ENCODE measurements around the gene C4B.
"Not testable (repeated sequence)": the region's sequence is repeated elsewhere in the genome, so short reads cannot be mapped to it uniquely, and the experiment has no call there.

C4B gene

DNA sequence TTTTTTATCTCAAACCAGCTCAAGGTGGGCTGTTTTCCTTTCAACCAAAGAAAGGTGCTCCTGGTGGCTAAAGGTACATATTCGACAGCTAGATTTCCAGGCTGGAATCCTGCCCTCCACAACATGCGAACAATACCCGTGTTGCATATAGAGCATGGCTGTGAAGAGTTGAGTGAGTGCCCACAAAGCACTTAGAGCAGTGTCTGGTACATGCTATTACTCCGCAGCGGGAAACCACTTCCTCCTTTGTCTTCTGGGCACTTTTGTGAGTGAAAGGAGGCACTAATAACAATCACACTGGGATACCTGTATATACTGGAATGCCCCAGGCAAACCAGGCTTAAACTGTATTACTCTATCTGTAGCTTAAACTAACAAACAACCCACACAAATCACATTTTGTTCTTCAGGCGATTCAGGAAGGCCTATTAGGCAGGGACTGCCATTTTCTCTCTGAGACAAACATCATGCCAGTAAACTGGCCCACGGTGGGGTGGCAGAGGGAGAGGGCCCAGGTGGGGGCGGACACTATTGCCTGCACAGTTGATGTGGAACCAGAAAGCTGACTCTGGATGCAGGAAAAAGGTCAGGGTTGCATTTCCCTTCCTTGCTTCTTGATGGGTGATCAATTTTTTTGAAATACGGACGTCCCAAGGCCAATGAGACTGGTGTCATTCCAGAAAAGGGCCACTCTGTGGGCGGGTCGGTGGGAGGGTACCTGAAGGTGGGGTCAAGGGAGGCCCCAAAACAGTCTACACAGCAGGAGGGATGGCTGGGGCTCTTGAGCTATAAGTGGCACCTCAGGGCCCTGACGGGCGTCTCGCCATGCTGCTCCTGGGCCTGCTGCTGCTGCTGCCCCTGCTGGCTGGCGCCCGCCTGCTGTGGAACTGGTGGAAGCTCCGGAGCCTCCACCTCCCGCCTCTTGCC is 23.3 kb downstream of the C4B start, which contains the start of gene CYP21A2:
Gene CYP21A2, plus strand, starts transcription at position 818 of the 927 bp plus-strand sequence. Its CDS starts 8 bp downstream, at position 826.
- not testable (repeated sequence) for DNase-seq

DNA sequence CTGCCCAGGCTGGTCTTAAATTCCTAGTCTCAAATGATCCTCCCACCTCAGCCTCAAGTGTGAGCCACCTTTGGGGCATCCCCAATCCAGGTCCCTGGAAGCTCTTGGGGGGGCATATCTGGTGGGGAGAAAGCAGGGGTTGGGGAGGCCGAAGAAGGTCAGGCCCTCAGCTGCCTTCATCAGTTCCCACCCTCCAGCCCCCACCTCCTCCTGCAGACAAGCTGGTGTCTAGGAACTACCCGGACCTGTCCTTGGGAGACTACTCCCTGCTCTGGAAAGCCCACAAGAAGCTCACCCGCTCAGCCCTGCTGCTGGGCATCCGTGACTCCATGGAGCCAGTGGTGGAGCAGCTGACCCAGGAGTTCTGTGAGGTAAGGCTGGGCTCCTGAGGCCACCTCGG is 24.3 kb downstream of the C4B start:
- not testable (repeated sequence) for DNase-seq

DNA sequence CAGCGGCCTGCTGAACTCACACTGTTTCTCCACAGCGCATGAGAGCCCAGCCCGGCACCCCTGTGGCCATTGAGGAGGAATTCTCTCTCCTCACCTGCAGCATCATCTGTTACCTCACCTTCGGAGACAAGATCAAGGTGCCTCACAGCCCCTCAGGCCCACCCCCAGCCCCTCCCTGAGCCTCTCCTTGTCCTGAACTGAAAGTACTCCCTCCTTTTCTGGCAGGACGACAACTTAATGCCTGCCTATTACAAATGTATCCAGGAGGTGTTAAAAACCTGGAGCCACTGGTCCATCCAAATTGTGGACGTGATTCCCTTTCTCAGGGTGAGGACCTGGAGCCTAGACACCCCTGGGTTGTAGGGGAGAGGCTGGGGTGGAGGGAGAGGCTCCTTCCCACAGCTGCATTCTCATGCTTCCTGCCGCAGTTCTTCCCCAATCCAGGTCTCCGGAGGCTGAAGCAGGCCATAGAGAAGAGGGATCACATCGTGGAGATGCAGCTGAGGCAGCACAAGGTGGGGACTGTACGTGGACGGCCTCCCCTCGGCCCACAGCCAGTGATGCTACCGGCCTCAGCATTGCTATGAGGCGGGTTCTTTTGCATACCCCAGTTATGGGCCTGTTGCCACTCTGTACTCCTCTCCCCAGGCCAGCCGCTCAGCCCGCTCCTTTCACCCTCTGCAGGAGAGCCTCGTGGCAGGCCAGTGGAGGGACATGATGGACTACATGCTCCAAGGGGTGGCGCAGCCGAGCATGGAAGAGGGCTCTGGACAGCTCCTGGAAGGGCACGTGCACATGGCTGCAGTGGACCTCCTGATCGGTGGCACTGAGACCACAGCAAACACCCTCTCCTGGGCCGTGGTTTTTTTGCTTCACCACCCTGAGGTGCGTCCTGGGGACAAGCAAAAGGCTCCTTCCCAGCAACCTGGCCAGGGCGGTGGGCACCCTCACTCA is 25.0 kb downstream of the C4B start:
- not testable (repeated sequence) for DNase-seq

DNA sequence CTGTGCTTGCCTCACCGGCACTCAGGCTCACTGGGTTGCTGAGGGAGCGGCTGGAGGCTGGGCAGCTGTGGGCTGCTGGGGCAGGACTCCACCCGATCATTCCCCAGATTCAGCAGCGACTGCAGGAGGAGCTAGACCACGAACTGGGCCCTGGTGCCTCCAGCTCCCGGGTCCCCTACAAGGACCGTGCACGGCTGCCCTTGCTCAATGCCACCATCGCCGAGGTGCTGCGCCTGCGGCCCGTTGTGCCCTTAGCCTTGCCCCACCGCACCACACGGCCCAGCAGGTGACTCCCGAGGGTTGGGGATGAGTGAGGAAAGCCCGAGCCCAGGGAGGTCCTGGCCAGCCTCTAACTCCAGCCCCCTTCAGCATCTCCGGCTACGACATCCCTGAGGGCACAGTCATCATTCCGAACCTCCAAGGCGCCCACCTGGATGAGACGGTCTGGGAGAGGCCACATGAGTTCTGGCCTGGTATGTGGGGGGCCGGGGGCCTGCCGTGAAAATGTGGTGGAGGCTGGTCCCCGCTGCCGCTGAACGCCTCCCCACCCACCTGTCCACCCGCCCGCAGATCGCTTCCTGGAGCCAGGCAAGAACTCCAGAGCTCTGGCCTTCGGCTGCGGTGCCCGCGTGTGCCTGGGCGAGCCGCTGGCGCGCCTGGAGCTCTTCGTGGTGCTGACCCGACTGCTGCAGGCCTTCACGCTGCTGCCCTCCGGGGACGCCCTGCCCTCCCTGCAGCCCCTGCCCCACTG is 25.9 kb downstream of the C4B start:
- not testable (repeated sequence) for DNase-seq

DNA sequence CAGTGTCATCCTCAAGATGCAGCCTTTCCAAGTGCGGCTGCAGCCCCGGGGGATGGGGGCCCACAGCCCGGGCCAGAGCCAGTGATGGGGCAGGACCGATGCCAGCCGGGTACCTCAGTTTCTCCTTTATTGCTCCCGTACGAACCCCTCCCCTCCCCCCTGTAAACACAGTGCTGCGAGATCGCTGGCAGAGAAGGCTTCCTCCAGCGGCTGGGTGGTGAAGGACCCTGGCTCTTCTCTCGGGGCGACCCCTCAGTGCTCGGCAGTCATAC is 26.4 kb downstream of the C4B start:
- not testable (repeated sequence) for DNase-seq

DNA sequence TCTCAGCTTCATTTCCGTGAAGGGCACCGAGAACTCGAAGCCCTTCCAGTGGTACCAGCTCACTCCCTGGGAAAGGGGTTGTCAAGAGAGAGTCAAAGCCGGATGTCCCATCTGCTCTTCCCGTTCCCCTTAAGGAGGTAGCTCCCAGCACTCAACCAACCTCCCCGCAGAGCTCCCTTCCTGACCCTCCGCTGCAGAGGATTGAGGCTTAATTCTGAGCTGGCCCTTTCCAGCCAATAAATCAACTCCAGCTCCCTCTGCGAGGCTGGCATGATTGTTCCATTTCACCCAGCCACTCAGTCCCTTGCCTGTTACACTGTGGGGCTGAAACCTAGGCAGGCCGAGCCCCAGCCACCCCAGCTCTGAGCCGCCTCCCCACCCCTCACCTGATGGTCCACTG is 26.8 kb downstream of the C4B start:
- not testable (repeated sequence) for DNase-seq

DNA sequence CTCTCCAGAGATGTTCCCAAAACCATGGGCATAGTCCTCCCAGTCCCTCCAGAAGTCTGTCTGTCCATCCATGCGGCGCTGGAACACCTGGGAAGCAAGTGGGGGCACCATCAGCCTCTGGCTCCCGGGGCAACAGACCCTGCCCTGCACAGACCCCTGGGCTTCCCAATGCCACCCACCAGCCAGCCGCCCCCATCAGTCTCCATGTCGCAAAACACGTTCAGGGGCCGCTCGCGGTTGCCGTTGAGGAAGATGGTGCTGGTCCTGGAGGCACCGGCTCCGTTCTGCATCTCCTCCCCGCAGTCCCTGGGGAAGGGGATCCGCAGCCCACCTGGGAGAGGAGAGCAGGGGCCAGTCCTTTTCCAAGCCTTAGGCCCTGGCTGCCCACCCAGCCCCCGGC is 27.7 kb downstream of the C4B start:
- DNase-seq = not testable (repeated sequence)

DNA sequence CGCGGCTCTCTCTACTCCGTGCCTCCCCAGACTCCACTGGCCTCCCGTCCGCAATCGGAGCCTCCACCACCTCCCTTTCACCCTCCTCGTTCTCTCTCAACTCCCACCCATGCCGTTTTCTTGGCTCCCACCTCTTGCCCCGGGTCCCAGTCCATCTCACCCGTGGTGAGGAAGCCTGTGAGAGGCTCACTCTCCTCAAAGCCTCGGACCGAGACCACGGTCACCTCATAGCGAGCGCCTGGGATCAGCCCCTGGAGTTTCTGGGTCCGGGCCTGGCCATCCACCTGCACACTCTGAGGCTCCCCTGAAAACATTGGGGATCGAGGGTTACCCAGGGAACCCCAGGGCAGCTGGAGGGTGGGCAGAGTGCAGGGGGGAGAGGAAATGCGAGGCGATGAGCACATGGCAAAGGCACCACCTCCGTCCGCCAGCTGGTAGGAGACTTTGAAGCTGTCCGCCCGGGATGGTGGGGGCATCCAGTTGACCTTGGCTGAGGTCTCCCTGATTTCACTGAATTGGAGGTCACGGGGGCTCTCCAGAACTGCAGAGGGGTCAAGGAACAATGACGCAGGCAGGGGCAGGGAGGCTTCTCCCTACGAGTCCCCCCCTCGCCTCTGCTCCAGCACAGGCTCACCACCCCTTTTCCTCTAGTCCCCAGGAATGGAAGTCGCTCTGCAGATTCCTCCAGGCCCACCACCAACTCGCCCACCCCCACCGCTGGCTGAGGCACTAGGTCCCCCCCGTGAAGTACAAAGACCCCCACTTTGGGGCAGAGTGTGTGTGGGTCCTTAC is 29.2 kb downstream of the C4B start:
- not testable (repeated sequence) for DNase-seq

DNA sequence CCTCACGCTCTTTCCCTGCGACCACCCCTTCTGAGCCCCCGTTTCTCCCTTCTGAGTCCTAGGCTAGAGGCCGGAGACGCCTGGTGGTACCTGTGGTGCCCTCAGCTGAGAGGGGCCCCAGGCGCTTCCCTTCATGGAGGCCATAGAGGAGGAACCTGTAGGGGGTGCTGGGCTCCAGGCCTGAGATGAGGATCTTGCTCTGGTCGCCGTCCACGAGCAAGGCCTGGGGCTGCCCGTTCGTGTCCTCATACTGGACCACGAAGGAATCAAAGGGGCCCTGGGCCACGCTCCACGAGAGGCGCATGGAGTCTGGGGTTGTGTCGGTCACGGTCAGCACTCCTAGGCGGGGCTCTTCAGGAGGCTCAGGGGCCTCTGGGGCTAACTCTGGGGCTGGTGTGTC is 30.3 kb downstream of the C4B start:
- DNase-seq = not testable (repeated sequence)

DNA sequence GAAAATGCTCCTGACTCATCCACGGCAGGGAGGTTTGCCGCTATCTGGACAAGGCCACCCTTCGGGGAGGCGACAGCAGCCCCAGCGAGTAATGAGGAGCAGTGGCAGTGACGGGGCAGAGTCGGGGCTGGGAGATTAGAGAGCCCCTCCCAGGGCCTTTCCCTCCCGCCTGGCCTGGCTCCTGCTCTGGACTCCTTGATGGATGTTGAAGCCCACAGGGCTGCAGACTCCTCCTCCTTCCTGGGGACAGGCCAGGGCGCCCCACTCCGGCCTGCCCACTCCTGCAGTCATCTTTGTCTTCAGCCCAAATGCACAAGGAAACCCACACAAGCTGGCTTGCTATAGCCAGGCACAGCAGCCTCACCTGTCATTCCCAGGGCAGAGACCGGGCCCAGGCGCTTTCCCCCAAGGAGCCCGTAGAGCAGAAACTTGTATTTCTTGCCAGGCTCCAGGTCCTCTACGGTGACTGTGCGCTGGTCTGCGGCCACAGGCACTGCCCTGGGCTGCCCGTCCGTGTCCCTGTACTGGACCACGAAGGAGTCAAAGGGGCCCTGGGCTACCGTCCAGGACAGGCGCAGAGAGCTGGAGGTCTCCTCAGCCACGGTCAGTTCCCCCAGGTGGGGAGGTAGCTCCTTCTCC is 31.3 kb downstream of the C4B start:
- DNase-seq = no peak

DNA sequence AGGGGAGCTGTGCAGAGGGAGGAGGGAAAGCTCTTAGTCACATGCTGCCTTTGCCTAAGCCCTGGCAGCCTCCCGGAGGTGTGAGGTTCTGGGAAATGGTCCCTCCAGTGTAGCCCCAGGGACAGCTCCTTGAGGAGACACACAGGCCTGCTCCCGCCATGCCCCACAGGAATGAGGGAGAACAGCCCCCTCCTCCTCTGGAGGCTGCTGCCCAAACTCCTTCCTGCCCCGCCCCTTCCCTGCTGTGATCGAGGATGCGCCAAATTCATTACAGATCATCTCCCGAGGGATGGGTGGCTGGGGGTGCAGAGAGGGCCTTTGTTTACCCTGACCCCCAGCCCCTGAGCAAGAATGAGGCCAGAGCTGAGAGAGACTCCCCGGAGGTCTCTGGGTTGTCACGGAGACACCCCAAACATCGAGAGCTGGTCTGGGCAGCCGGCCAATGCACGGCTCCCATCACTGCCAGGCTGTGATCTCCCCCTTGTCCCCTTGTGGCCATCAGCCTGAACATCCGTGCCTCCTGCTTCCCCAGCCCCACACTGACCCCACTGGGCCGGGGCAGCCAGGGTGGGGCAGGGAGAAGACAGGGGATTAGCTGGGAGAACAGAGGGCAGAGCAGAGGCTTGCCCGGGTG is 32.0 kb downstream of the C4B start:
- DNase-seq = no peak

DNA sequence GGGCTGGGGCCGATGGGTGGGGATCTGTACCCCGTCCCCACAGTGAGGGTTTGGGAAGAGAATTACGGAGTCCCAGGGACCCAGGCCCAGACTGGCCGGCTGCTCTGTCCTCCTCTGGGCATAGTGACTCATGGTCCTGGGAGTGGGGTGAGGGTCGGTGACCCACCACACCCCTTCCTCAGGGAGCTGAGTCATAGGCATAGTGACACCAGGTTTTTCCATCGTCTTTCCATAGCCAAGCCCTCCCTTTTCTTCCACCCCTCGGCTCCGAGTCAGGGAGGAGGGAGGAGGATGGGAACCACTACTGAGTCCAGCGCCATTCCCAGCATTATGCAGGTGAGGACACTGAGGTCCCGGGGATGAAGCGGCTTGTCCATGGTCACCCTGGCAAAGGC is 32.5 kb downstream of the C4B start:
- no peak for DNase-seq

DNA sequence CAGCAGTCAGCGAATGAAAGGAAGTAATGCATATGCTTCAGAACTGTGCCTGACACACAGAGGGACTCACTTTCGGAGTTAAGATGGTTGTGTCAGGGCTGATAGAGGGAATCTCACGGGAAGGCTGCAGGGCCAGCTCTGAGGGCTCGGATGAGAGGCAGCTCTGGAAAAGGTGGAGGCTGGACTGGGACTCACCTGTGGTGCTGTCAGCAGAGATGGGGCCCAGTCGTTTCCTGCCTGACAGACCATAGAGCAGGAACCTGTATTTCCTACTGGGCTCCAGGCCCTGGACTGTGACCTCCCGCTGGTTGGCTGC is 32.9 kb downstream of the C4B start:
- DNase-seq = no peak

DNA sequence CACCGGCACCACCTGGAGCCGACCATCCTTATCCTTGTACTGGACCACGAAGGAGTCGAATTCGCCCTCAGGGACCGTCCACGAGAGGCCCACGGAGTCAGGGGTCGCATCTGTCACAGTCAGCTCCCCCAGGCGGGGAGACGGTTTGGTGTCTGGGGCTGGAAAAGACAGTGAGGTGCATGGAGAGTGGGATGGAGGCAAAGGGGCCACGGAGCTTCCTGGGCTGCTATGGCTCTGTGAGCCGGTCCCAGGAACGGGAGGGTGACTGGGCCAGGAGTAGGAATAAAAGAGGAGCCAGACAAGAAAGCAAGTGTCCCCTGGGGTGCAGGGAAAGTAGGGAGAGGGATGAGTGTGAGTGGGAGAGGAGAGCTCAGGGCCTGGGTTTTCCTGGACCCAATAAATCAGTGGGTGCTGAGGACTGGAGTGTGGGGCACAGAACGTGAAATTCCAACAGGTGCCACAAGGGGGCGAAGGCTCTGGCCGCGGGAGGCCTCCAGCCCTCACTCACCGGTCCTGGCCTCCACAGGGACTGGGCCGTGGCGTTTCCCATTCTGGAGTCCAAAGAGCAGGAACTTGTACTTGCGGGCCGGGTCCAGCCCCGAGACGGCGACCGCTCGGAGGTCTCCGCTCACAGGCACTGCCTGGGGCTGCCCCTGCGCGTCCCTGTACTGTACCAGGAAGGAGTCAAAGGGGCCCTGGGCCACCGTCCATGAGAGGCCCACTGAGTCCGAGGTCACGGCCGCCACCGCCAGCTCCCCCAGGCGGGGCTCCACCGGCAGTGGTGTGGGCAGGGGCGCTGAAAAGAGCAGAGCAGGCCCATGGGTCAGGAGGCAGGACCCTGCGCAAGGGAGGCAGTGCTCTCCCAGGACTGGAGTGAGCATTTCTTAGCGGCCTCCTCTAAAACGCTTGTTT is 33.5 kb downstream of the C4B start:
- DNase-seq = no peak

DNA sequence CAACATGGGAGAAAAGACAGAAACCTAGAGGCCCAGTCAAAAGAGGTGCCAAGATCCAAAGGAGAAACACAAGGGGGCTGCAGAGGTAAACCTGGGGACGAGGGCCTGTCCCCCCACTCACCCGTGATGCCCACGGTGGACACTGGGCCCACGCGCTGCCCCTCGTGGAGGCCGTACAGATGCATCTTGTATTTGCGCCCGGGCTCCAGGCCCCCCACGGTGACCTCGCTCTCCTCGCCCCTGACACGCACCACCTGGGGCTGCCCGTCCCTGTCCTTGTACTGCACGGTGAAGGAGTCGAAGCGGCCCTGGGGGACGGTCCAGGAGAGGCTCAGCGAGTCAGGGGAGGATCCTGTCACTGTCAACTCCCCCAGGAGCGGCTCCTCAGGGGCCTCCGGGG is 34.6 kb downstream of the C4B start:
- DNase-seq = not testable (repeated sequence)

DNA sequence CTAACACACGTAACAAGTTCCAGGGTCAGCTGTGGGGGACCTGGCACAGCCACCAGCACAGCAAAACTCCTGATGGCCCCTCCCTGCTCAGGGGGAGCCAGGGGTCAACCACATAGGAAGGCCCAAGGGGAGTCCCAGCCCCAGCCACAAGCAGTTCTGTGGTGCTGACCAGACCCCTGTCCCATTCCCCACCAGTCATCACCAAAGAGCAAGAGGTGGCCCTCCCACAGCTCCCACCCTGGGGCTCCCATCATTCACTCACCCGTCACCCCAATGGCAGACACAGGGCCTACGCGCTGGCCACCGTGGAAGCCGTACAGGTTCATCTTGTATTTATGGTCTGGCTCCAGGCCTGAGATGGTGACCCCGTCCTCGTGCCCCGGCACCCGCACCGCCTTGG is 35.1 kb downstream of the C4B start:
- not testable (repeated sequence) for DNase-seq

DNA sequence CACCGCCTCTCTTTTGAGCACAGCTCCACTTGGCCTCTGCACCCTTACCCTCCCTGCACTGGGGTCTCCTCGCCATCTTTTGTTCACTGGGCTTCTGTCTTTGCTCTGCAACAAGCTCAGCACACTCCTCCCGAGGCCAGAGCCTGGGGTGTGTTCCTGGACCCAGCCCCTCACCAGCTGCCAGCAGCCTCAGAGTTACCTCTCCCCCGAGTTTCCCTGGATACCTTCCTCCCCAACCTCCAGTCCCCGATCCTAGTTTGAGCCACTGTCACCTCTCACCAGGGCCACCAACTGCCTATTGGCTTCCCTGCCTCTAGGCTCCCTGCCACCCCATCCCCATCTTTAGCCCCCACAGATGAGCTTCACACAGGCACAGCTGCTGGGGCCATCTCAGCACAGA is 36.0 kb downstream of the C4B start:
- no peak for DNase-seq

DNA sequence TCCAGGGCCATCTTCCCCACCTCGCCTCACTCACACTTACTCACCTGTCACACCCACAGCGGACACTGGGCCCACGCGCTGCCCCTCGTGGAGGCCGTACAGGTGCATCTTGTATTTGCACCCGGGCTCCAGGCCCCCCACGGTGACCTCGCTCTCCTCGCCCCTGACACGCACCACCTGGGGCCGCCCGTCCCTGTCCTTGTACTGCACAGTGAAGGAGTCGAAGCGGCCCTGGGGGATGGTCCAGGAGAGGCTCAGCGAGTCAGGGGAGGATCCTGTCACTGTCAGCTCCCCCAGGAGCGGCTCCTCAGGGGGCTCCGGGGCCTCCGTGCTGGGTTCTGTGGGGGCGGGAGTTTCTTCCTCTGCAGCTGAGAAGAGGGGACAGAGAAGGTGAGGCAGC is 38.0 kb downstream of the C4B start:
- not testable (repeated sequence) for DNase-seq

DNA sequence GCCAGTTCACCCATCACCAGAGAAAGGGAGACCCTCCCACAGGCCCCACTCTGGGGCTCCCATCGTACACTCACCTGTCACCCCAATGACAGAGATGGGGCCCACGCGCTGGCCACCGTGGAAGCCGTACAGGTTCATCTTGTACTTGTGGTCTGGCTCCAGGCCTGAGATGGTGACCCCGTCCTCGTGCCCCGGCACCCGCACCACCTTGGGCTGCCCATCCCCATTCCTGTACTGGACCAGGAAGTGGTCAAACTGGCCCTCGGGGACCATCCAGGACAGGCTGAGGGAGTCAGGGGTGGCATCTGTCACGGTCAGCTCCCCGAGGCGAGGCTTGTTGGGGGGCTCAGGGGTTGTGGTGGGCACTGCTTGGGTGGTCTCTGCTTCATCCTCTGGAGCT is 38.7 kb downstream of the C4B start:
- DNase-seq = not testable (repeated sequence)

DNA sequence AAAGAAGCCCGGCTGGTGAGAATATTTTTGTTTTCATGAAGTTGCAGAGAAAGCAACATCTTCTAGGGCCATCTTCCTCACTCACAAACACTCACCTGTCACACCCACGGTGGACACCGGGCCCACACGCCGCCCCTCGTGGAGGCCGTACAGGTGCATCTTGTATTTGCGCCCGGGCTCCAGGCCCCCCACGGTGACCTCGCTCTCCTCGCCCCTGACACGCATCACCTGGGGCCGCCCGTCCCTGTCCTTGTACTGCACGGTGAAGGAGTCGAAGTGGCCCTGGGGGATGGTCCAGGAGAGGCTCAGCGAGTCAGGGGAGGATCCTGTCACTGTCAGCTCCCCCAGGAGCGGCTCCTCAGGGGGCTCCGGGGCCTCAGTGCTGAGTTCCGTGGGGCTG is 41.2 kb downstream of the C4B start:
- DNase-seq = not testable (repeated sequence)

Measured in NCI-H1048 (cell line).